GM19468 (cell line): ENCODE data around the gene SUN5.
"Not testable (repeated sequence)": the region's sequence is repeated elsewhere in the genome, so short reads cannot be mapped to it uniquely, and the experiment has no call there.

Experiments used
- ATAC-seq: cut with Tn5 transposase; IDR thresholded peaks from one replicate; pipeline ENCODE4 v1.9.1; 2021; ENCODE audit warnings: mild to moderate bottlenecking, moderate library complexity, moderate number of reproducible peaks; ENCODE audit not compliant: unreplicated experiment; ENCODE audit errors: extremely low read depth

Gene SUN5

DNA sequence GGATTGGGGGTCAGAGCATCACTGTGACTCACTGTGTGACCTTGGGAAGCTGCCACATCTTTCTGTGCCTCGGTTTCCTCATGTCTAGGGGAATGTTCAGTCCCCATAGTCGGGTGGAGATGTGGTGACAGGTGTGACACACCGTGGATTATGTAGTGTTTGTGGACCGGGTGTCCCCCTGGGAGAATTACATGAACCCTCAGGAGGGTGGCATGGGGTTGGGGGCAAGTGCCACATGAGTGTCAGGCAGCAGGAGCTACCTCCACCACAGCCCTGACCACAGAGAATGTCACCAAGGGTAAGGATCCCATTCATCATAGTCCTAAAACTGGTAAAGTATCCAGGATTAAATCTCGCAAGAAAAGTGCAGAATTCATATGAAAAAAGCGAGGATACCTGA is 23.2 kb downstream of the SUN5 start:
- ATAC-seq = no peak

DNA sequence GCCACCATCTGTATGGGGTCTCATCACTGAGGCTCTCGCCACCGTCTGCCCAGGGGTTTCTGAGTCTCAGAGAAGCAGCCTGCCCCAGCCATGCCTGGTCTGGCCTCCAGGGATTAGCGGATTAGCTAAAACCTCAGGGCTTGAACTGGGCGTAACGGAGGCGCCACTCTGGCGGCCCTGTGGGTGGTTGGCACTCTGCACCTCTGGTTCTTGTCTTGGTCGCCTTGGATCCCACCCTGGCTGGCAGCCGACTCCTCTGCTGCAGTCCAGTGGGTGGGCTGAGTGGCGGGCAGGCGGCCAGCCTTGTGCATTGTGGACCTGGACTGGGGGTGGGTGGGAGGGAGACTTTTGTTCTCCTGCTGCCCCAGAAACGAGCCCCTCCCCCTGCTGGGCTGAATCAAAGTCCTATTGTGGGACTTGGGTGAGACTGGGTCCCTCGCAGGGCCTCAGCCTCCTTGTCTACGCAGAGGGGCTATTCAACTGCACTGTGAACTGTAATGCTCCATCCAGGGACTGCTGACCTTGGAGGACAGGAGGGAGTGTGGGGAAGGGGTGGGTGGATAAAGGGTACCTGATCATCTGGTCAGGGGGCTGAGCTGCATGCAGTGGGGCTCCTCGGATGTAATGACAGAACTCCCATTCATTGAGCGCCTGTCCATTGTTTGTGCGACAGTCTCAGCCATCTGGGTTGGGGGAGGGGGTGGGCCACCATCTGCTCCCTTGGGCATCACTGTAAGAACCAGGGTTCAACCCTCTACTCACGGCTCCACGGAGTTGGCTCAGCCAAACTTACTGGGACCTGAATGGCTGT is 23.9 kb downstream of the SUN5 start:
- no peak for ATAC-seq

DNA sequence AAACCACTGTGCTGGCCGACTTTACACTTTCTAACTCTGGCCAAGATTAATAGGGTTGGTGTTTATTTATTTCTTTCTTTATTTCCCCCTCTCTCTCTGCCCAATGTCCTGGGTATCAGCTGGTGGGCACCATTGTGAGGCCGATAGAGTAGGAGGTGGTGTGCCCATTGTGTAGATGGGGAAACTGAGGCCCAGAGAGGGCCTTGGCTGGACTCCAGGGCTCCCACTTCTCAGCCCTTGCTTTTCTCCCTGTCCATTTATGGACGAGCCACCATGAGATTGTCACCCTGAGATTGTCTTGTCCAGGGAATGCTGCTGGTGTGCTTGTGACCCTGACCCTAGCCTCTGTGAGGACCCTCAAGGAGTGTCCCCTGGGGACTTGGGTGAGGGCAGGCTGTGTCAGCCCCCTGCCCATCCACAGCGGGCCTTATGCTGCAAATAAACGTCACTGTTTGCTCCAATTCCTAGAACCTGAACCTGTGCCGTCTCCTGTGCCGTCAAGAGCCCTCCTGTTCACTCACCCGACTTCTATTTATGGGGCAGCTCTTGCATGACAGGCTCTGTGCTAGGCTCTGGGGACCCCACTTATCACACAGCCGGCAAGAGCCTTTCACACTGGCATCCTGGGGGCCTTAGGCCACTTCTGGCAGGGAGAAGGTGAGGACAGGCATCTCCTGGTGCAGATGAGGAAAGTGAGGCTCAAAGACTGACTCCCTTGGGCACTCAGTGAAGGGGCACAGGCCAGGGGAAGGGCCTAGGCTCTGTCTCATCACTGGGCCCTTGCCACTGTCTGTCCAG is 24.8 kb downstream of the SUN5 start:
- ATAC-seq = no peak

DNA sequence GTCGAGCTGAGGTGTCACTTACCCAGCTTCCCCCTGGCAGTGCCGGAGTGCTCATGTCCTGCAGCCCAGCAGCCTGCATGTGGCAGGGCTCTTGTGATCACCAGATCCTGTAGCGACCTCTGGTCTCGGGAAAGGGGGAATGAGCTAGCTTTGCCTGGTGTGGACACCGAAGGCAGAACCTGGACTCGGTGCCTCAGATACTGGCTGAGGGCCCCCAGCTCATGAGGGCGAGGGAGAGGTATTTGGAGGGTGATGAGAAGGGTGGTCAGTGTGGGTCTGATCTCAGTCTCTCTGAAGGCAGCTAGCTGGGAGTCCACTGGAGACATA is 26.3 kb downstream of the SUN5 start:
- ATAC-seq = no peak

DNA sequence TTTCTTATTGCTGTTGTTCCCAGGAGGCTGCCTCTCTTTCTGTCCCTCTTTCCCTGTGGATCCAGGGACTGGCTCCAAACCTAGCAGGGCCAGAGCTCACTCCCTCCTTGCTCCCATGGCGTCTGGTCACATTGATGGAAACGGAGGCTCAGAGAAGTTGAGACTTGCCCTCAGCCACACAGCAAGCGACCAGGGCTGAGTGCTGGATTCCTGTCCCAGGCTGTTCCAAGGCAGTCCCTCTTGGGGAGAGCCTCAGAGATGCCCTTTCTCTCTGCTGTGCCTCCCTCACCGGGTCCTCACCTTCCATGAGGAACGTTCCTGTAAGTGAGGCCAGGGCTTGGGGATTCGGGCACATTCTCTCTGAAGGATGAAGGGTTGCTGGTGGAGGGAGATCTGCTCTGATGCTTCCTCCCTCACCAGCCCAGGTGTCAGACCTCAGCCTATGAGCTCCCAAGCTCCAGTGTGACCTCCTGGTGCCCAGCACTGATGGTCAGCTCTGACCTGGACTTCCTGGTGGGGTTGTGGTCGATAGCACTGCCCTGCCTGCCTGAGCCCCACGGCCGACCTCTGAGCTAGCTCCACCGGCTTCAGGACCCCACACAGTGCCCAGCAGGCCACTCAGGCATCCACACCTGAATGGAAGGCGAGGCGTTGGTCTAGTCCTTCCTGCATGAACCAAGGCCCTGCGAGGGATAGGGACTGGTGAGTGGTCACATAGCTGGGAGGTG is 26.8 kb downstream of the SUN5 start:
- no peak for ATAC-seq

DNA sequence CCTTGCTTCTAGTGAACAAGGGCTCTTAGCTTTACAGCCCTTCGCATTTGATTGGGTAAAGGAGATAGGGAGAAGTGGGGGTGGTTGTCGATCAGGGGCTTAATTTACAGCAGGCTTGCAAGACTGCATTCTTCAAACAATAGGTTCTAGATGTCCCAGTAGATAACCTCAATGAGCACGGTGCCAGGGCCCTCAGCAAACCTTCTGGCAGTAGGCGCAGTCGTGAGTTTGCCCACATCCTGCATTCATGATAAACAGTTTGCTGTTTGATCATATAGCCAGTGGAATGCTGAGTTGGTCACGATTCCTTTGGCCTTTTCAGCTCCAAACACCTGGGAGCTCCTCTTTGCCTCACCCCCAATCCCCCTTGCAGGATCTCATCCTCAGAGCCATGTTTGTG is 27.5 kb downstream of the SUN5 start:
- no peak for ATAC-seq

DNA sequence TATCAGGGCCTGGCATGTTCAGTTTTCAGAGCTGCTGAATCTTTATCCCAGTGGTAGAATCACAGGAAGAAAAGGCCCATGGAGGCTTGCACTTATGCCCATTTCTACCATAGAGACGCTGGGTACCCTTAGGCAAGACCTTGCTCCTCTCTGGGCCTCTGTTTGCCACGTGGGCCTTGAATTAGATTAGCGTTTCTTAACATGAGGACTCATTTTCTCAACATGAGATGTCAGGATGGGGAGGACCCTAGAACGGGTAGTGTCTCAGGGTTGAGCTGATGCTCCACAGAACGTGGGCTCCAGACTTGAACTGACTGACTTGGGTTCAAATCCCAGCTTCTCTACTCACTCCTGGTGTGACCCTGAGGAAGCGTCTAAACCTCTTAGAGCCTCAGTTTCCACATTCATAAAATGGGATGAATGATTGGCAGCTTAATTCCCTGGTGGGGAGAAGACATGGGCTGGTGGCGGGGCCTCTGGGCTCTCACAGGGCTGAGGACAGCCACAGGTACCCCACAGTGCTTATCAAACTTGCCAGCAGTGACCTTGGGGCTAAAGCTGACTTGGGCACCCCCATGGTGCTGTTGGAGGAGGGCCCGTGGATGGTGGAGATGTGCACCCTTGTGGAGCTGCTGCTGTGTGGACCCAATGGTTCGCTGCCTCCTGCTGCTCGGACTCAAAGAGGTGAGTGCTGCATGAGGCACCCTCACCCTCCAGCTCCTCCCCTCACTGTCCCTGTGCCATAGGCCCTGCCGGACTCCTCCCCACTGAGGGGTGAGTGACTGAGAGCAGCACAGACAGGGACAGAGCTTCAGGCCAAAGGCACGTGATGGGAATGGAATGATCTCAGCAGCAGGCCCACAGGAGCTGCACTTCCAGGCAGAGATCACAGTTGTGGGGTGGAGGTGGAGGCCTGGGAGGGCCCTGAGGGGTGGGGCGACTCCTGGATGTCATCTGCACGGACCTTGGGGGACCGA is 28.2 kb downstream of the SUN5 start:
- ATAC-seq = no peak

DNA sequence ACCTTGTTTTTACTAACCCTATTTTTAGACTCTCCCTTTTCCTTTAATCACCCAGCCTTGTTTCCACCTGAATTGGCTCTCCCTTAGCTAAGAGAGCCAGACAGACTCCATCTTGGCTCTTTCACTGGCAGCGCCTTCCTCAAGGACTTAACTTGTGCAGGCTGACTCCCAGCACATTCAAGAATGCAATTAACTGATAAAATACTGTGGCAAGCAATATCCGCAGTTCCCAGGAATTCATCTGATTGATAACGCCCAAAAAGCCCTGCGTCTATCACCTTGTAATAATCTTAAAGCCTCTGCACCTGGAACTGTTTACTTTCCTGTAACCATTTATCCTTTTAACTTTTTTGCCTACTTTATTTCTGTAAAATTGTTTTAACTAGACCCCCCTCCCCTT is 29.1 kb downstream of the SUN5 start:
- not testable (repeated sequence) for ATAC-seq

DNA sequence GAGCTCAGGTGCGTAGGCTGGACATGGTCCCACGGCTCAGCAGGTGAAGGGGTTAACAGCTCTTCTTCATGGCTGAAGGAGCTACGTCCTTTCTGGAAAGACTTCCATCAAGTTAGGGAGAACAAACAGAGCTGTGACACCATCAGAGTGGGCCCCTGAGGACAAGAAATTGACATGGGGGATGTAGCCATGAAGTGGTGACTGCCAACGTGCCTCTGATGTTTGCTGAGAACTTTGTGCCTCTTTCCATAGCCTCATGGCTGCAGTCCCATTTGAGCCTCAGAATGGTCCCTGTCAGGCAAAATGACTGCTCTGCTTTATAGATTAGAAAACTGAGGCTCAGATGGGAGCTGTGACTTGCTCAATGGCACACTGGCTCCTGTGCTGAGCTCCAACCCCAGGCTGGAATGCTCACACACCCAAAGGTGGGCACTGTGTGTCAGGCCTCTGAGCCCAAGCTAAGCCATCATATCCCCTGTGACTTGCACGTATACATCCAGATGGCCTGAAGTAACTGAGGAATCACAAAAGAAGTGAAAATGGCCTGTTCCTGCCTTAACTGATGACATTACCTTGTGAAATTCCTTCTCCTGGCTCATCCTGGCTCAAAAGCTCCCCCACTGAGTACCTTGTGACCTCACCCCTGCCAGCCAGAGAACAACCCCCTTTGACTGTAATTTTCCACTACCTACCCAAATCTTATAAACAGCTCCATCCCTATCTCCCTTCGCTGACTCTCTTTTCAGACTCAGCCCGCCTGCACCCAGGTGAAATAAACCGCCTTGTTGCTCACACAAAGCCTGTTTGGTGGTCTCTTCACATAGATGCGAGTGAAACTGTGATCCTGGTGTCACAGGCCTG is 29.8 kb downstream of the SUN5 start:
- not testable (repeated sequence) for ATAC-seq

DNA sequence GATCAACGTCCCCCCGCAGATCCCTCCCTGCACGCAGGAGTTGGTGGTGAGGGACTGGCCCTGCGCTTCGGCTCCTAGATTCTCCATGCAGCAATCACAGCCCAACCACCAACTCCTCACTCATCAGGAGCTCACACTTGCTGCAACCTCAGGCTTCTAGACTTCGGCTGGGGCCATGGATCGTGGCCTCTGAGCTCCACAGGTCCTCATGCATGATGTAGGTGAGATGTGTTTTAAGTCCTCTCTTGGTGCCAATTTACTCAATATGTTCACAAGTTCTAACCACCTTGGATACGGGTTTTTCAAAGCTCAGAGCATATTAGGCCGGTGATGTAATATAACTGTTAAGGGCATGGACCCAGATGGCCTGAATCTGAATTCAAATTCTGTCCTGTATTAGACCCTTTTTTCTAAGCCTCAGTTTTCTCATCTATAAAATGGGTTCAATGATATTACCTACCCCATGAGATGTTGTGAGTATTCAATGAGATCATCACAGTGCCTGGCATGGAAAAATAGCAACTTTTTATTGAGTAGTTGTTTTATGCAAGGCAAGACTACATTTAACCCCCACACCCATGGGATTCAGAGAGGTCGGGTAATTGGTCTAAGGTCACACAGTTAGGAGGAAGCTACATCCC is 31.0 kb downstream of the SUN5 start:
- no peak for ATAC-seq

DNA sequence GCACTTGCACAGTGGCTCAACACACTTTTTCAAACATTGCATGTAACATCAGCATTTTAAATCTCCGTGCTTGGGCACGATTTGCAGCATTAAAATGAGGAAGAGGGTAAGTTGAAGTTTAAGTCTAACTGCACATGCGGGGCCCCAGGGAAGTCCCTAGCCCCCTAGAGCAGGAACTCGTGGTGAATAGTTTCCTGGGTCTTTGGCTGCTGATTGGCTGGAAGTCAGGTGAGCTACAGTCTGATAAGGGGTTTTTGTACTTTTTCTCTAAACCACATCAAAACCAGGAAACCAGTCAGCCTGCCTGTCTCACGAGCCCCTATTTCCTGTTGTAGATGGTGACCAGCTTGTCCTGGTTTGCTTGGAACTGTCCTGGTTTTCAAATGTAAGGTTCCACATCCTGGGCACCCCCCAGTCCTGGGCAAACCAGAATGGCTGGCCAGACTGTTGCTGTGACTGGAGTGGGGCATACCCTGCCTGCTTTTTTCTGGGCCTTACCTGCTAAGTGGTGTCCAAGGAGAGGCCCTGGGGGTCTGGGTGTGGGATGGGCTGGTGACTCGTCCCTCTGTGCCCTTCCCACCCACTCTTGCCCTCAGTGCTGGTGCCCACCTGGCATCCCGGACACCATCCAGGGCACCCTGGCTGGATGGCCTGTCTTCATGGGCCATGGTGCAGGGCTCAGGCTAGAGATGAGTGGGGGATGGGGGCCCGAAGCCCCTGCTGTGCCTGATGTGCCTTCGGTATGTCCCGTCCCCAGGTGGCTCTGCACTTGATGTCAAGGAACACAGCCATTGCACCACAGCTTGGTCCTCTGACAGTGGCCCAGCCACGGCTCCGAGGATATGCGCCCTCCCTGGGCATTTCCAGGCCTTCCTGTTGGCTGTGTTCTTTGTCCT is 31.8 kb downstream of the SUN5 start:
- peak; percentile 51 for ATAC-seq

DNA sequence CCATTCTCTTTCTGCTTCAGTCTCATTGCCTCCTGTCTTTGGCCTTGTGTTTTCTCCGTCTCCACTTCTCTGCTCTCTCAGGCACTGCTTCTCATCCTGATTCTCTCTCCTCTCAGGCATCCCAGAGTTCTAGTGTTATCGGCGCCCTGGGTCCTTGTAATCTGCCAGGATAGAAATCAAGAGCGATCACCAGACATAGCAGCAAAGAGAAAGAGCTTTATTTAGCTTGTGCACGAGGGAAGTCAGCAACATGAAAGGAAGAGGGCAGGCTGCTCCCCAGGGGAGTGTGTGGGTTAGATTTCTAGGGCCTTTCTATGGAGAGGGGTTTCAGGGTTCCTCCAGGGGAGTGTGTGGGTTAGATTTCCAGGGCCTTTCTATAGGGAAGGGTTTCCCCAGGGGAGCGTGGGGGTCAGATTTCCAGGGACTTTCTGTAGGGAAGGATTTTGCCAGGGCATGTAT is 32.5 kb downstream of the SUN5 start:
- no peak for ATAC-seq

DNA sequence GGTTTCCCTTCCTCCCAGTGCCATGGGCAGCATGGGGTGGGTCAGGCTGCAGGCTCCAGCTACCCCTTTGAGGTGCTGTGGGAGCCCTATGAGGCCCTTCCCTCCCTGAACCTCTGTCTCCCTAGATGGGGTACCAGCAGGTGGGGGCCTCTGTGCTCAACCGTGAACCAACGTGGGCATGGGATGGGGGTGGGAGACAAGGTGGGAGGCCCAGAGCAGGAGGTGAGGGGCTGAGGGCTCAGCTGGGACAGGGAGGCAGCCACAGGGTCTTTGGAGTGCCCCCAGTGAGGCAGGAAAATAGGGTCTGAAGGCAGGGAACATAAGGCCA is 33.3 kb downstream of the SUN5 start:
- ATAC-seq = no peak

DNA sequence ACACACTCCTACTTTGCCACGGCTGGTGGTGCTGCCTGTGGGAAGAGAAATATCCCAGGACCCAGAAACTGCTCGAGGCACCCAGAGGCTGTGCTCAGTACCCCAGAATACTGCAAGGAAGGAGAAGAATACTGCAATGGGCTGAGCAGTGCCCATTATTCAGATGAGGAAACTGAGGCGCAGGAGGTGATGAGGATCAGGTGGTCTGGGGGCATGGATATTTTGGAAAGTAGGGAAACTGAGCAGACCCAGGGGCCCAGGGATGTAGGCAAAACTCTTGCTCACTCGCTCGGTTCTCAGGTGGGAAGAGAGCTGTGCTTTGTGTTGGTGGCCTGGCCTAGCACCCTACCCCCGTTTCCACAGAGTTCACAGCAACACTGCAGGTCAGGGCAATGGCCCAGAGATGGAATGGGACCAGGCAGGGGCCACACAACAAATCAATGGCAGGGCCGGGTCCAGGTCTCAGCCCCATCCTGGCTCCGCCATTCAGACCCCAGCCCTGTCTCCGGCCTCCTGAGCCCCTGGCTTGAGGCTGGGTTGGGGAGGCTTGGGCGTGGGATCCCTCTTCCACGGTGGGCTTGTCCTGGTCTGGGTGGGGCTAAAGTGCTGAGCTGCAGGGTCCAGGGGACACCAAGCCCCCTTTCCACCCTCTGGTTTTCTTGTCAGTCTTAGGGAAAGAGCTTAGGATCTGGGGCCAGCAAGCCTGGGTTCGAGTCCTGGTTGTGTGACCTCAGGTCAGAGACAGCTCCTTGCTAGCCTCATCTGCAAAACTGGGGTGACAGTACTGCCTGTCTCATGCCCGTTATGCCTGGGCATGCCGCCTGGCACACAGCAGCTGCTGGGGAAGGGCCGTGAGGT is 33.9 kb downstream of the SUN5 start:
- ATAC-seq = no peak

DNA sequence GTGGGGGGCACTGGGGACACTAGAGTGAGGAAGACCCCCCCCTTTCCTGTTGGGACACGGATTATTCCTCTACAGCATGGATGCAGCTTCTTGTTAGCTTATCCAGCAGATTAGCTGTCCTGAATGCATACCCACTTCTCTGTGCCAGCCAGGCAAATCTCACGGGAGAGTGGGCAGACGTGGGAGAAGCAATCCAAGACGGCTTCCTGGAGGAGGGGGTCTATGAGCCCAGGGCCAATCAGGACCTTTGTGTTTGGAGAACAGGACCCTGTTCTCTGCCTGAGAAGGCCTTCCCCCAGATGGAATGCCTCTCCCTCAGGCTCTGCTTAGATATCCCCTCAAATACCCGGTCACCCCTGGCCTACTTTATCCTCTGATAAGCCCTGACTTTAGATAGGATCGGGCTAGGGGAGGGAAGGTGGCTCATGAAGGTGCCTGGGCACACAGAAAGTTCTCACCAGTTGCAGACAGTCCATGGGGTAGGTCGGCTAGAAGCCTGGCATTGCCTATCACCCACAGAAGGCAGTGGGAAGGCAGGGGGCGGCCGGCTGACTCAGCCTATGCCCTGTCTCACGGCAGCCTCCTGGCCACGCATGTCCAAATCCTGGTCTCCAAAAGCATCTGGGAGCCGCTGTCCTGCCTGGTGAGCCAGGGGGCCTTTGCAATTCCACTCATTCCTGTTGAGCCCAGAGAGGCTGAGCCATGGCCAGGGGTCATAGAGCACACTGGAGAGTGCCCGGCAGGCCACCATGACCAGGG is 34.7 kb downstream of the SUN5 start:
- no peak for ATAC-seq
